GM23248 (cell line): ENCODE measurements around the gene INCENP.

Experiments used
- EZH2 ChIP-seq: fragments of 200-600 bp; sonication (generic); IDR thresholded peaks from 2 replicates; pipeline ENCODE4 v1.6.1; 2018; ENCODE audit warnings: antibody characterized with exemption, mild to moderate bottlenecking; ENCODE audit not compliant: insufficient read depth, poor library complexity, severe bottlenecking
- EZH2phosphoT487 ChIP-seq: fragments of 200-600 bp; sonication (generic); IDR thresholded peaks from 2 replicates; pipeline ENCODE4 v1.6.1; 2018; ENCODE audit warnings: antibody characterized with exemption, moderate library complexity, mild to moderate bottlenecking, low read depth; ENCODE audit not compliant: insufficient read depth

- TF ChIP-seq EZH2, result no peak
- TF ChIP-seq EZH2phosphoT487, result no peak
These were observed 47.5 kb downstream of the INCENP start for GRCh38 chr11:62171261-62171723.
